Astrocyte (in vitro differentiated cells and primary cell): Measurements from ENCODE around the gene ZC4H2. TPM values are rescaled to one million over a fixed set of nuclear protein-coding genes. Genes with fewer than 3 reads are reported as not detected.
"Not testable (repeated sequence)": the region's sequence is repeated elsewhere in the genome, so short reads cannot be mapped to it uniquely, and the experiment has no call there.

Experiments used
- DNase-seq: peaks from one replicate; pipeline ENCODE4 v3.0.0-alpha.2; 2010; ENCODE audit warnings: low read depth
- FAIRE-seq: peaks from 2 replicates; lab custom pipeline; 2011; peaks lifted over from hg19 to GRCh38; lab: Jason Lieb, UNC
- H2AFZ ChIP-seq: 2 replicates; pipeline ENCODE4 v1.6.0; 2012; ENCODE audit warnings: low read depth, low read length, inconsistent platforms
- H3K27ac ChIP-seq: 2 replicates; pipeline ENCODE4 v1.5.1; 2011; ENCODE audit warnings: low read depth, low read length, inconsistent platforms
- H3K27me3 ChIP-seq: 2 replicates; pipeline ENCODE4 v1.6.0; 2011; ENCODE audit warnings: low read length, inconsistent platforms; ENCODE audit not compliant: insufficient read depth
- H3K36me3 ChIP-seq: 2 replicates; pipeline ENCODE4 v1.5.1; 2011; ENCODE audit warnings: low read length, inconsistent platforms; ENCODE audit not compliant: insufficient read depth
- H3K4me1 ChIP-seq: 2 replicates; pipeline ENCODE4 v1.5.1; 2011; ENCODE audit warnings: low read length, inconsistent platforms; ENCODE audit not compliant: insufficient read depth
- H3K4me2 ChIP-seq: 2 replicates; pipeline ENCODE4 v1.6.0; 2012; ENCODE audit warnings: low read length, inconsistent platforms
- H3K4me3 ChIP-seq: 2 replicates; pipeline ENCODE4 v1.5.1; 2011; ENCODE audit warnings: low read depth, mild to moderate bottlenecking, low read length, inconsistent platforms; ENCODE audit not compliant: insufficient read depth
- H3K79me2 ChIP-seq: 2 replicates; pipeline ENCODE4 v1.6.0; 2012; ENCODE audit warnings: mild to moderate bottlenecking, low read length, inconsistent platforms; ENCODE audit not compliant: insufficient read depth
- H3K9ac ChIP-seq: 2 replicates; pipeline ENCODE4 v1.6.0; 2012; ENCODE audit warnings: mild to moderate bottlenecking, low read length, inconsistent platforms
- H3K9me3 ChIP-seq: 2 replicates; pipeline ENCODE4 v1.5.1; 2012; ENCODE audit warnings: low read depth, mild to moderate bottlenecking, low read length, inconsistent platforms; ENCODE audit not compliant: insufficient read depth
- H4K20me1 ChIP-seq: 2 replicates; pipeline ENCODE4 v1.6.0; 2012; ENCODE audit warnings: low read length, inconsistent platforms; ENCODE audit not compliant: insufficient read depth
- H3K27ac Mint-ChIP-seq: one replicate; pipeline ENCODE4 v1.8.0; 2021; ENCODE audit warnings: mild to moderate bottlenecking, mixed read lengths; ENCODE audit not compliant: unreplicated experiment
- H3K27me3 Mint-ChIP-seq: one replicate; pipeline ENCODE4 v1.8.0; 2021; ENCODE audit warnings: low read depth, mixed read lengths; ENCODE audit not compliant: unreplicated experiment
- H3K36me3 Mint-ChIP-seq: one replicate; pipeline ENCODE4 v1.8.0; 2021; ENCODE audit warnings: low read depth, mixed read lengths; ENCODE audit not compliant: unreplicated experiment
- H3K4me1 Mint-ChIP-seq: one replicate; pipeline ENCODE4 v1.8.0; 2021; ENCODE audit warnings: low read depth, mixed read lengths; ENCODE audit not compliant: unreplicated experiment
- H3K4me3 Mint-ChIP-seq: one replicate; pipeline ENCODE4 v1.8.0; 2021; ENCODE audit warnings: mild to moderate bottlenecking, moderate library complexity, mixed read lengths; ENCODE audit not compliant: unreplicated experiment
- H3K9me3 Mint-ChIP-seq: one replicate; pipeline ENCODE4 v1.8.0; 2021; ENCODE audit warnings: mild to moderate bottlenecking, mixed read lengths; ENCODE audit not compliant: unreplicated experiment
- EZH2 ChIP-seq: IDR thresholded peaks from 2 replicates; pipeline ENCODE4 v1.6.1; 2012; ENCODE audit warnings: mild to moderate bottlenecking, low read length, inconsistent platforms; ENCODE audit not compliant: insufficient read depth
- total RNA-seq: library from RNA; stranded (reverse); gene quantifications from 2 replicates; pipeline ENCODE4 v1.2.1, GENCODE V29; 2021
- TF ChIP-seq, protein P1 (sequence below): IDR thresholded peaks from 2 replicates; pipeline ENCODE4 v1.5.1; 2011; ENCODE audit warnings: low read depth, mild to moderate bottlenecking, inconsistent platforms, low read length, moderate library complexity; ENCODE audit not compliant: insufficient read depth

ZC4H2 gene
- total RNA-seq, 1 donor from 2014 or later = 18.7 TPM

- Histone ChIP-seq H3K27me3 (no peaks in the 10 kb centered on the region), H3K9me3 (no peaks in the 10 kb centered on the region), H4K20me1 (no peaks in the 10 kb centered on the region), H3K36me3 (no peaks in the 10 kb centered on the region), H3K79me2 (no peaks in the 10 kb centered on the region), H3K4me3 (no peak overlapping the region), H3K4me2 (no peak overlapping the region), H2AFZ (no peak overlapping the region), H3K27ac (no peak overlapping the region), H3K4me1 (no peaks in the 10 kb centered on the region), H3K9ac (no peak overlapping the region)
- DNase-seq = no peak
- no peak overlapping the region for H3K4me3 Mint-ChIP-seq
- H3K9me3 Mint-ChIP-seq = peaks cover 2% of the 10 kb centered on the region
- H3K27ac Mint-ChIP-seq = no peak overlapping the region
- TF ChIP-seq EZH2 = no peak
- TF ChIP-seq, protein P1, sequence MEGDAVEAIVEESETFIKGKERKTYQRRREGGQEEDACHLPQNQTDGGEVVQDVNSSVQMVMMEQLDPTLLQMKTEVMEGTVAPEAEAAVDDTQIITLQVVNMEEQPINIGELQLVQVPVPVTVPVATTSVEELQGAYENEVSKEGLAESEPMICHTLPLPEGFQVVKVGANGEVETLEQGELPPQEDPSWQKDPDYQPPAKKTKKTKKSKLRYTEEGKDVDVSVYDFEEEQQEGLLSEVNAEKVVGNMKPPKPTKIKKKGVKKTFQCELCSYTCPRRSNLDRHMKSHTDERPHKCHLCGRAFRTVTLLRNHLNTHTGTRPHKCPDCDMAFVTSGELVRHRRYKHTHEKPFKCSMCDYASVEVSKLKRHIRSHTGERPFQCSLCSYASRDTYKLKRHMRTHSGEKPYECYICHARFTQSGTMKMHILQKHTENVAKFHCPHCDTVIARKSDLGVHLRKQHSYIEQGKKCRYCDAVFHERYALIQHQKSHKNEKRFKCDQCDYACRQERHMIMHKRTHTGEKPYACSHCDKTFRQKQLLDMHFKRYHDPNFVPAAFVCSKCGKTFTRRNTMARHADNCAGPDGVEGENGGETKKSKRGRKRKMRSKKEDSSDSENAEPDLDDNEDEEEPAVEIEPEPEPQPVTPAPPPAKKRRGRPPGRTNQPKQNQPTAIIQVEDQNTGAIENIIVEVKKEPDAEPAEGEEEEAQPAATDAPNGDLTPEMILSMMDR = no peak
- no peaks in the 10 kb centered on the region for H3K36me3 Mint-ChIP-seq
- no peaks in the 10 kb centered on the region for H3K4me1 Mint-ChIP-seq
- H3K27me3 Mint-ChIP-seq = no peaks in the 10 kb centered on the region
- no peak for FAIRE-seq
Observed at GRCh38 chrX:64885850-64886249, 90.4 kb downstream of the ZC4H2 start.

DNA sequence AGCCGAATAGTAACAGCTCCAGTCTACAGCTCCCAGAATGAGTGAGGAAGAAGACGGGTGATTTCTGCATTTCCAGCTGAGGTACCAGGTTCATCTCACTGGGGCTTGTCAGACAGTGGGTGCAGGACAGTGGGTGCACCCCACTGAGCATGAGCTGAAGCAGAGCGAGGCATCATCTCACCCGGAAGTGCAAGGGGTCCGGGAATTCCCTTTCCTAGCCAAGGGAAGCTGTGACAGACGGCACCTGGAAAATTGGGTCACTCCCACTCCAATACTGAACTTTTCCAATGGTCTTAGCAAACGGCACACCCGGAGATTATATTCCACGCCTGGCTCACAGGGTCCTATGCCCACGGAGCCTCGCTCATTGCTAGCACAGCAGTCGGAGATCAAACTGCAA is 97.5 kb downstream of the ZC4H2 start:
- not testable (repeated sequence) for H3K4me3 Mint-ChIP-seq, H3K36me3 ChIP-seq, H3K27ac ChIP-seq, H3K4me1 ChIP-seq, H3K79me2 ChIP-seq, FAIRE-seq, H2AFZ ChIP-seq, H3K27me3 ChIP-seq, H4K20me1 ChIP-seq, DNase-seq, H3K9ac ChIP-seq, H3K9me3 Mint-ChIP-seq, H3K9me3 ChIP-seq, H3K4me1 Mint-ChIP-seq, H3K36me3 Mint-ChIP-seq, H3K27me3 Mint-ChIP-seq, H3K4me2 ChIP-seq, H3K4me3 ChIP-seq, H3K27ac Mint-ChIP-seq

GRCh38 chrX:64867217-64867616 is 109.0 kb downstream of the ZC4H2 start:
- Histone ChIP-seq H3K9ac (no peak overlapping the region), H3K27ac (no peak overlapping the region), H3K36me3 (no peaks in the 10 kb centered on the region), H3K4me3 (no peak overlapping the region), H3K4me2 (no peak overlapping the region), H2AFZ (no peak overlapping the region), H4K20me1 (no peaks in the 10 kb centered on the region), H3K27me3 (no peaks in the 10 kb centered on the region), H3K4me1 (no peaks in the 10 kb centered on the region), H3K9me3 (no peaks in the 10 kb centered on the region), H3K79me2 (no peaks in the 10 kb centered on the region)
- no peaks in the 10 kb centered on the region for H3K36me3 Mint-ChIP-seq
- peak; percentile 69 for FAIRE-seq
- H3K27me3 Mint-ChIP-seq = no peaks in the 10 kb centered on the region
- peaks cover 2% of the 10 kb centered on the region for H3K9me3 Mint-ChIP-seq
- no peak overlapping the region for H3K27ac Mint-ChIP-seq
- no peaks in the 10 kb centered on the region for H3K4me1 Mint-ChIP-seq
- H3K4me3 Mint-ChIP-seq = no peak overlapping the region
- no peak for TF ChIP-seq EZH2
- TF ChIP-seq, protein P1 = no peak
- no peak for DNase-seq

Other genes starting within 250 kb of the ZC4H2 start
- 1.6 and 2.3 TPM in 2 replicates for gene ZC3H12B, start 58.4 kb upstream of the ZC4H2 start, total RNA-seq